Measurements from ENCODE around the gene SCEL. TPM values are rescaled to one million over a fixed set of nuclear protein-coding genes. Genes with fewer than 3 reads are reported as not detected.

SCEL gene
- total and polyA plus RNA-seq, 2 of the 4 experiments (the other 2 are of a cell fraction) = not detected

DNA sequence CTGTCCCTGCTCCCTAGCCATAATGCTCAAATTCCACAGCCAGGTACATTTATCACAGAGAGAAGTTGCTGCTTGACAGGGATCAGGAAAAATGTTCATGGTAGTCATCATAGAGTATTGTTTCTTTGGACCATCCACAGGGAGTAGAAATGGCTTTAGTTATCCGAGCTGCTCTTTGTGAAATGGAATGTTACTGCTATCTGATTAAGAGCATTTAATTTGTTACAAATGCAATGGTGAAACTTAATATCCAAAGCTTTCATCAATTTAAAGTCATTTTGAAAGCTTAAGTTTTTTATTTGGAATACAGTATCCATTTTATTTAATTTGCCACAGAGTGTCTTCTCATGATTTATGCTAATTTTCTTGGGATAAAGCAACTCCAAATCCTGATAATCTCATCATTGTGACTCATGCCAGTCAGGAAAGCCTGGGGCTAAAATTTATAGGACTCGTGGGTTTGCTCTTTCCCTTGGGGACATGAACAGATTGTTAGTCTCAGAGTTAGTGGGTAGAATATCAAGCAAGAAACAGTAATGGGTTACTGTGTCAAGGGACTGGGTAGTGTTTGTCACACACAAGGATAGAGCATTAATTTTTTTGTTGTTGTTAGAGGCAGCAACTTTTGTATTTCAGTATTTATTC, 59.8 kb downstream of the SCEL start:
- Histone ChIP-seq H3K79me1 (ENCODE audit: low read depth in 1 of 2, low read length in 2 of 2) (no peaks in the 10 kb centered on the region), H3K4me1 (ENCODE audit: control insufficient read depth, insufficient read depth, low read length) (no peaks in the 10 kb centered on the region), H2AFZ (replicated peaks; ENCODE audit: low read length, poor library complexity) (no peak overlapping the region), H4K5ac (ENCODE audit: low read depth, low read length) (no peak overlapping the region), H2BK5ac (ENCODE audit: low read depth, low read length, poor library complexity, severe bottlenecking) (no peak overlapping the region), H3K23ac (ENCODE audit: low read depth, low read length) (no peak overlapping the region), H4K8ac (ENCODE audit: low read depth in 2 of 2, low read length in 2 of 2) (no peak overlapping the region), H3K36me3 (ENCODE audit: control insufficient read depth, insufficient read depth, low read length) (no peaks in the 10 kb centered on the region), H4K20me1 (ENCODE audit: insufficient read depth, low read length) (no peaks in the 10 kb centered on the region), H3K4me2 (ENCODE audit: low read depth, low read length) (no peak overlapping the region), H2BK20ac (ENCODE audit: low read depth, low read length) (no peak overlapping the region), H3K9ac (ENCODE audit: low read depth, low read length) (no peak overlapping the region), H3K14ac (replicated peaks; ENCODE audit: low read depth, low read length) (no peak overlapping the region), H2BK120ac (ENCODE audit: low read depth, low read length) (no peak overlapping the region), H3K9me3 (ENCODE audit: control insufficient read depth, insufficient read depth, low read length) (no peaks in the 10 kb centered on the region), H2AK9ac (replicated peaks; ENCODE audit: low read depth, low read length, poor library complexity) (no peak overlapping the region), H4K91ac (ENCODE audit: insufficient read depth, low read depth, low read length) (no peak overlapping the region), H3K9me1 (ENCODE audit: insufficient read depth, low read length) (no peaks in the 10 kb centered on the region), H3K27me3 (ENCODE audit: control insufficient read depth, insufficient read depth, low read length) (no peaks in the 10 kb centered on the region), H3K56ac (ENCODE audit: extremely low read depth, insufficient read depth, low read length) (no peak overlapping the region), H2AK5ac (ENCODE audit: low read depth, low read length) (no peak overlapping the region), H3K4me3 (ENCODE audit: insufficient read depth, low read depth, low read length) (no peak overlapping the region), H3K4ac (ENCODE audit: low read depth, low read length) (no peak overlapping the region), H2BK15ac (ENCODE audit: low read depth, low read length) (no peak overlapping the region), H3K18ac (ENCODE audit: low read depth, low read length) (no peak overlapping the region), H3K27ac (ENCODE audit: insufficient read depth, low read length) (no peak overlapping the region)
- no TSS peak for BruUV-seq (replicated peaks)
- TF ChIP-seq, protein P1, sequence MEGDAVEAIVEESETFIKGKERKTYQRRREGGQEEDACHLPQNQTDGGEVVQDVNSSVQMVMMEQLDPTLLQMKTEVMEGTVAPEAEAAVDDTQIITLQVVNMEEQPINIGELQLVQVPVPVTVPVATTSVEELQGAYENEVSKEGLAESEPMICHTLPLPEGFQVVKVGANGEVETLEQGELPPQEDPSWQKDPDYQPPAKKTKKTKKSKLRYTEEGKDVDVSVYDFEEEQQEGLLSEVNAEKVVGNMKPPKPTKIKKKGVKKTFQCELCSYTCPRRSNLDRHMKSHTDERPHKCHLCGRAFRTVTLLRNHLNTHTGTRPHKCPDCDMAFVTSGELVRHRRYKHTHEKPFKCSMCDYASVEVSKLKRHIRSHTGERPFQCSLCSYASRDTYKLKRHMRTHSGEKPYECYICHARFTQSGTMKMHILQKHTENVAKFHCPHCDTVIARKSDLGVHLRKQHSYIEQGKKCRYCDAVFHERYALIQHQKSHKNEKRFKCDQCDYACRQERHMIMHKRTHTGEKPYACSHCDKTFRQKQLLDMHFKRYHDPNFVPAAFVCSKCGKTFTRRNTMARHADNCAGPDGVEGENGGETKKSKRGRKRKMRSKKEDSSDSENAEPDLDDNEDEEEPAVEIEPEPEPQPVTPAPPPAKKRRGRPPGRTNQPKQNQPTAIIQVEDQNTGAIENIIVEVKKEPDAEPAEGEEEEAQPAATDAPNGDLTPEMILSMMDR (conservative IDR thresholded peaks at IDR 0.05; ENCODE audit: low read depth, low read length) = no peak
- TF ChIP-seq POLR2A (IDR thresholded peaks at IDR 0.05; ENCODE audit: low read depth, low read length) (no peak), CHD1 (IDR thresholded peaks at IDR 0.05; ENCODE audit: low read depth, low read length) (no peak), NFE2L2 (IDR thresholded peaks at IDR 0.05; ENCODE audit: low read depth, low read length) (no peak), MXI1 (IDR thresholded peaks at IDR 0.05; ENCODE audit: borderline replicate concordance, low read depth, low read length) (no peak), MAZ (IDR thresholded peaks at IDR 0.05; ENCODE audit: borderline replicate concordance, low read depth, low read length) (no peak), BHLHE40 (IDR thresholded peaks at IDR 0.05; ENCODE audit: low read depth, low read length) (no peak), CEBPB (IDR thresholded peaks at IDR 0.05; ENCODE audit: low read depth, low read length) (no peak), ELK1 (IDR thresholded peaks at IDR 0.05; ENCODE audit: borderline replicate concordance, low read depth, low read length) (no peak), SMC3 (IDR thresholded peaks at IDR 0.05; ENCODE audit: low read depth, low read length) (no peak), FOS (IDR thresholded peaks at IDR 0.05; ENCODE audit: low read depth, low read length) (no peak), RCOR1 (IDR thresholded peaks at IDR 0.05; ENCODE audit: insufficient replicate concordance, low read length) (no peak), RFX5 (IDR thresholded peaks at IDR 0.05; ENCODE audit: low read depth, low read length) (no peak), MAFK (IDR thresholded peaks at IDR 0.05; ENCODE audit: low read depth, low read length) (no peak)
- TF ChIP-seq, protein P2, sequence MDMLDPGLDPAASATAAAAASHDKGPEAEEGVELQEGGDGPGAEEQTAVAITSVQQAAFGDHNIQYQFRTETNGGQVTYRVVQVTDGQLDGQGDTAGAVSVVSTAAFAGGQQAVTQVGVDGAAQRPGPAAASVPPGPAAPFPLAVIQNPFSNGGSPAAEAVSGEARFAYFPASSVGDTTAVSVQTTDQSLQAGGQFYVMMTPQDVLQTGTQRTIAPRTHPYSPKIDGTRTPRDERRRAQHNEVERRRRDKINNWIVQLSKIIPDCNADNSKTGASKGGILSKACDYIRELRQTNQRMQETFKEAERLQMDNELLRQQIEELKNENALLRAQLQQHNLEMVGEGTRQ (IDR thresholded peaks at IDR 0.05; ENCODE audit: low read depth, low read length) = no peak
- dilution Hi-C loops (cut with HindIII; ENCODE audit: low sequenced_read_pairs, unreplicated experiment) (no loop called here), in situ Hi-C loops (cut with MboI; ENCODE audit: low sequenced_read_pairs) (no loop called here), intact Hi-C loops (cut with micrococcal nuclease) (no loop called here)
- DNase-seq (no peak), ATAC-seq (ENCODE audit: low read depth) (no peak)
- ChIA-PET CTCF (no interaction called here), POLR2A (ENCODE audit: unreplicated experiment) (no interaction called here)
- WGBS, 2 experiments (ENCODE audit: extremely low coverage in 2 of 2, insufficient read length in 1 of 2) = no CpG with 5 or more reads among the region's 2 CpGs

Measured in IMR-90 (cell line).